ENCODE data around the gene LIMS2. TPM values are rescaled to one million over a fixed set of nuclear protein-coding genes. Genes with fewer than 3 reads are reported as not detected.

The LIMS2 gene
- total RNA-seq, 2 experiments from 2014 or later, result 1.6 to 24.9 TPM

- ChIA-PET CTCF (ENCODE audit: unreplicated experiment) (no interaction called here), POLR2A (no interaction called here)
- Histone ChIP-seq H3K79me2 (ENCODE audit: insufficient read depth, low read depth, low read length) (no peaks in the 10 kb centered on the region), H3K36me3 (ENCODE audit: insufficient read depth, low read length) (no peaks in the 10 kb centered on the region), H3K4me1 (ENCODE audit: insufficient read depth, low read length, poor library complexity, severe bottlenecking) (no peaks in the 10 kb centered on the region), H3K9me3 (ENCODE audit: low read length) (no peaks in the 10 kb centered on the region; the same call in 1 of the 2 replicates), H2AFZ (ENCODE audit: low read length) (no peak overlapping the region), H4K20me1 (ENCODE audit: insufficient read depth, low read length) (no peaks in the 10 kb centered on the region), H3K4me2 (ENCODE audit: low read length) (no peak overlapping the region), H3K4me3 (ENCODE audit: low read depth, low read length, poor library complexity, severe bottlenecking) (no peak overlapping the region), H3K27ac (ENCODE audit: low read depth, low read length, poor library complexity, severe bottlenecking) (no peak overlapping the region), H3K9me2 (ENCODE audit: insufficient read depth, low read length) (no peaks in the 10 kb centered on the region)
- DNase-seq (ENCODE audit: low spot score), result no peak
- no peak for TF ChIP-seq EZH2phosphoT487 (IDR thresholded peaks at IDR 0.05; ENCODE audit: borderline replicate concordance, low read depth, low read length)
- no peak for TF ChIP-seq CTCF (conservative IDR thresholded peaks at IDR 0.05; ENCODE audit: low read length)
- no TSS peak for BruUV-seq (replicated peaks)
- intact Hi-C loops (cut with micrococcal nuclease; ENCODE audit: unreplicated experiment), result no loop called here
These were observed 20.5 kb downstream of the LIMS2 start for GRCh38 chr2:127654838-127655175.

DNA sequence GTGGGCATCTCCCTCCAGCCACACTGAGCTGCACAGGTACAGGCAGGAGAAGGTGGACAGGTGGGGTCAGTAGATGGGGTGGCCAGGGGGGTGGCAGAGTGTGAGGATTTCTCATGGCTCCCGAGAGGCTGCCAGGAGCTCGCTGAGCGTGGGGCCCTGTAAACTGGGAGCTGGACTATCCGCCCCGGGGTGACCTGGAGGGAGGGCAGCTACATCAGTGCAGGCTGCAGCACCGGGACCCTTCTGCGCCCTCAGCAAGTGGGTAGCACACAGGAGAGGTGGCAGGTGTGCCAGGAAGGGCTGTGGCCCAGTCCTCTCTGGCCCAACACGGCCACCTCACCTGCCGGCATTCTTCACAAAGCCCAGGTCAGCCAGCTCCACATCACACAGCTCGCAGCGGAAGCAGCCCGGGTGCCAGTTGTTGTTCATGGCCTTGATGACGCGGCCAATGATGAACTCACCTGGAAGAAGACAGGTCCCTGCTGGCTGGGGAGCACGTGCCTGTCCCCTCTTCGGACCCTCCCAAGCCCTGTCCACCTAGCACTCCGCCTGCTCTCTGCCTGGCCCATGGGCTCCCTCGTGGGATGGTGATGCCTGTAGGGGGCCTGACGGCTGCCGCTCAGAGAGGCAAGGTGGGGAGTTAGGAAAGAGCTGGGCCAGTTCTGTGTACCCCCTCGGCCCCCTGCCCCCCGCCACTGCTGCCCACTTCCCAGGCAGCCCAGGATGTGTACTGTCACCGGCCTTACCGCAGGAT lies 21.1 kb downstream of the LIMS2 start:
- CTCF ChIA-PET (ENCODE audit: unreplicated experiment), result no interaction called here
- Histone ChIP-seq H3K4me3 (ENCODE audit: low read depth, low read length, poor library complexity, severe bottlenecking) (no peak overlapping the region), H2AFZ (ENCODE audit: low read length) (no peak overlapping the region), H3K27ac (ENCODE audit: low read depth, low read length, poor library complexity, severe bottlenecking) (no peak overlapping the region), H3K79me2 (ENCODE audit: insufficient read depth, low read depth, low read length) (no peaks in the 10 kb centered on the region), H3K4me1 (ENCODE audit: insufficient read depth, low read length, poor library complexity, severe bottlenecking) (no peaks in the 10 kb centered on the region), H3K36me3 (ENCODE audit: insufficient read depth, low read length) (no peaks in the 10 kb centered on the region), H3K4me2 (ENCODE audit: low read length) (no peak overlapping the region), H3K9me3 (ENCODE audit: low read length) (no peaks in the 10 kb centered on the region), H3K9me2 (ENCODE audit: insufficient read depth, low read length) (no peaks in the 10 kb centered on the region), H4K20me1 (ENCODE audit: insufficient read depth, low read length) (no peaks in the 10 kb centered on the region)
- BruUV-seq (replicated peaks), result no TSS peak
- intact Hi-C loops (cut with micrococcal nuclease; ENCODE audit: unreplicated experiment), result no loop called here
- POLR2A ChIA-PET, result no interaction called here
- no peak for DNase-seq (ENCODE audit: low spot score)
- TF ChIP-seq CTCF (conservative IDR thresholded peaks at IDR 0.05; ENCODE audit: low read length) (no peak), EZH2phosphoT487 (IDR thresholded peaks at IDR 0.05; ENCODE audit: borderline replicate concordance, low read depth, low read length) (no peak)

DNA sequence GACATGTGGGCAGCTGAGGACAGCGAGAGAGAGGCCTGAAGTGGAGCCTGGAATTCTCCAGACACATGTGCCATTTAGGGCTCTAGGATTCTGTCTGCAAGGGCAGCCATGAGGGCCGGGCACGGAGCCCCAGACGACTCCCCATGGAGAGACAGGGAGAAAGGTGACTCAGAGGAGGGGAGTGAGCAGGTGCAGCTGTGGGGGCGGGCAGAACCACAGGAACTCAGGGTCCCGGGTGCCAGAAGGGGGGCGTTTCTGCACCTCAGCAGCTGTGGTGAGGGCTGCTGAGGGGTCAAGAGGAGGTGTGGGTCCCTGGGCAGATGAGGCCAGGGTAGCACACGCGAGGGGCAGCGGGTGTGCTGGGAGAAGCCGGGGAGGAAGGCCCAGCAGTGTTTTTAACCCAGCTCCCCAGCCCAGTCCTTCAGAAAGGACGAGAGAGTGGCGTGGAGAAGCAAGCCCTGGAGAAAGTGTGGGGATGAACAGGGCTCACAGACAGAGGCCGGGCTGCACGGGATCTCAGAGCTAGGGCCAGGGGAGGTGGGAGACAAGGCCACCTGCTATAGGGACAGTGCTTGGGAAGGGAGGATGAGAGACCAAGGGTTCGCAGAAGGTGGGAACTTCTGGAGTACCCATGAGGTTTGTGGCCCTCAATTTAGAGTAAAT lies 21.8 kb downstream of the LIMS2 start:
- Histone ChIP-seq H3K79me2 (ENCODE audit: insufficient read depth, low read depth, low read length) (no peaks in the 10 kb centered on the region), H2AFZ (ENCODE audit: low read length) (no peak overlapping the region), H3K4me2 (ENCODE audit: low read length) (no peak overlapping the region), H3K9me2 (ENCODE audit: insufficient read depth, low read length) (no peaks in the 10 kb centered on the region), H3K4me1 (ENCODE audit: insufficient read depth, low read length, poor library complexity, severe bottlenecking) (no peaks in the 10 kb centered on the region), H3K4me3 (ENCODE audit: low read depth, low read length, poor library complexity, severe bottlenecking) (no peak overlapping the region), H3K9me3 (ENCODE audit: low read length) (no peaks in the 10 kb centered on the region), H4K20me1 (ENCODE audit: insufficient read depth, low read length) (no peaks in the 10 kb centered on the region), H3K36me3 (ENCODE audit: insufficient read depth, low read length) (no peaks in the 10 kb centered on the region), H3K27ac (ENCODE audit: low read depth, low read length, poor library complexity, severe bottlenecking) (no peak overlapping the region)
- ChIA-PET POLR2A (interaction anchor here (0.7 to 1.7 kb wide), 2 partner anchors 14 to 23 kb away, joined by 3 to 4 read pairs; no protein-coding TSS in a partner anchor), CTCF (ENCODE audit: unreplicated experiment) (no interaction called here)
- BruUV-seq (replicated peaks), result no TSS peak
- DNase-seq (ENCODE audit: low spot score), result no peak
- intact Hi-C loops (cut with micrococcal nuclease; ENCODE audit: unreplicated experiment), result no loop called here
- TF ChIP-seq EZH2phosphoT487 (IDR thresholded peaks at IDR 0.05; ENCODE audit: borderline replicate concordance, low read depth, low read length), result no peak
- TF ChIP-seq CTCF (conservative IDR thresholded peaks at IDR 0.05; ENCODE audit: low read length), result no peak
